HUES64 (cell line): ENCODE measurements around the gene LRBA.
"Not testable (repeated sequence)": the region's sequence is repeated elsewhere in the genome, so short reads cannot be mapped to it uniquely, and the experiment has no call there.

ENCODE experiments used
- H3K27ac ChIP-seq: 2 replicates; pipeline ENCODE4 v1.7.0; 2013; ENCODE audit warnings: low read depth, low read length, inconsistent platforms
- H3K27me3 ChIP-seq: 2 replicates; pipeline ENCODE4 v1.6.1; 2013; ENCODE audit warnings: mild to moderate bottlenecking, low read length; ENCODE audit not compliant: insufficient read depth
- H3K36me3 ChIP-seq: 2 replicates; pipeline ENCODE4 v1.6.1; 2013; ENCODE audit warnings: mild to moderate bottlenecking, low read length; ENCODE audit not compliant: insufficient read depth
- H3K4me1 ChIP-seq: 2 replicates; pipeline ENCODE4 v1.6.1; 2013; ENCODE audit warnings: mild to moderate bottlenecking, low read length, moderate library complexity; ENCODE audit not compliant: insufficient read depth
- H3K4me3 ChIP-seq: 2 replicates; pipeline ENCODE4 v1.5.1; 2013; ENCODE audit warnings: mild to moderate bottlenecking, low read length, moderate library complexity
- H3K9ac ChIP-seq: 2 replicates; pipeline ENCODE4 v1.6.1; 2013; ENCODE audit warnings: mild to moderate bottlenecking, low read depth, low read length
- H3K9me3 ChIP-seq: 2 replicates; pipeline ENCODE4 v1.6.1; 2013; ENCODE audit warnings: low read depth, low read length; ENCODE audit not compliant: insufficient read depth
- WGBS: fragments of 150-250, 120-280 bp; methylation state at CpG from one replicate; pipeline ENCODE4 v1.1.7; 2013; ENCODE audit warnings: missing lambda C conversion rate; 5-methylcytosine and 5-hydroxymethylcytosine counted together

LRBA gene

GRCh38 chr4:151039733-151040132 lies 24.6 kb upstream of the LRBA start:
- Histone ChIP-seq H3K4me3 (no peak overlapping the region), H3K9me3 (no peaks in the 10 kb centered on the region), H3K4me1 (no peaks in the 10 kb centered on the region), H3K9ac (no peak overlapping the region), H3K27me3 (no peaks in the 10 kb centered on the region), H3K27ac (no peak overlapping the region), H3K36me3 (no peaks in the 10 kb centered on the region)
- WGBS = 95% methylated on average over 2 of the region's 2 CpGs

- no peaks in the 10 kb centered on the region for H3K36me3 ChIP-seq
- H3K4me3 ChIP-seq = no peak overlapping the region
- H3K4me1 ChIP-seq = no peaks in the 10 kb centered on the region
- 96% methylated on average over 9 of the region's 9 CpGs for WGBS
- H3K9ac ChIP-seq = no peak overlapping the region
- H3K9me3 ChIP-seq = no peaks in the 10 kb centered on the region
- no peak overlapping the region for H3K27ac ChIP-seq
- no peaks in the 10 kb centered on the region for H3K27me3 ChIP-seq
Measured at GRCh38 chr4:151038452-151039157, 23.5 kb upstream of the LRBA start.

GRCh38 chr4:151035911-151036310 lies 20.8 kb upstream of the LRBA start:
- WGBS = 75% methylated on average over 1 of the region's 4 CpGs
- no peaks in the 10 kb centered on the region for H3K4me1 ChIP-seq
- no peak overlapping the region for H3K9ac ChIP-seq
- no peaks in the 10 kb centered on the region for H3K27me3 ChIP-seq
- H3K36me3 ChIP-seq = no peaks in the 10 kb centered on the region
- no peaks in the 10 kb centered on the region for H3K9me3 ChIP-seq
- no peak overlapping the region for H3K27ac ChIP-seq
- no peak overlapping the region for H3K4me3 ChIP-seq

- 83% methylated on average over 1 of the region's 2 CpGs for WGBS
- no peak overlapping the region for H3K27ac ChIP-seq
- no peaks in the 10 kb centered on the region for H3K36me3 ChIP-seq
- H3K9ac ChIP-seq = no peak overlapping the region
- no peaks in the 10 kb centered on the region for H3K9me3 ChIP-seq
- no peak overlapping the region for H3K4me3 ChIP-seq
- H3K27me3 ChIP-seq = no peaks in the 10 kb centered on the region
- H3K4me1 ChIP-seq = no peaks in the 10 kb centered on the region
Measured at GRCh38 chr4:151035328-151035727, 20.2 kb upstream of the LRBA start.

GRCh38 chr4:151034829-151035228 lies 19.7 kb upstream of the LRBA start:
- Histone ChIP-seq H3K36me3 (no peaks in the 10 kb centered on the region), H3K4me3 (no peak overlapping the region), H3K9me3 (no peaks in the 10 kb centered on the region), H3K27me3 (no peaks in the 10 kb centered on the region), H3K4me1 (no peaks in the 10 kb centered on the region), H3K27ac (no peak overlapping the region), H3K9ac (no peak overlapping the region)
- 91% methylated on average over 2 of the region's 2 CpGs for WGBS

GRCh38 chr4:151031831-151032605 lies 16.9 kb upstream of the LRBA start:
- H3K27ac ChIP-seq = no peak overlapping the region
- no peak overlapping the region for H3K9ac ChIP-seq
- H3K36me3 ChIP-seq = no peaks in the 10 kb centered on the region
- 96% methylated on average over 8 of the region's 12 CpGs for WGBS
- no peaks in the 10 kb centered on the region for H3K4me1 ChIP-seq
- H3K4me3 ChIP-seq = no peak overlapping the region
- H3K27me3 ChIP-seq = no peaks in the 10 kb centered on the region
- H3K9me3 ChIP-seq = no peaks in the 10 kb centered on the region

GRCh38 chr4:151029537-151029936 lies 14.5 kb upstream of the LRBA start:
- Histone ChIP-seq H3K27me3 (no peaks in the 10 kb centered on the region), H3K4me3 (no peak overlapping the region), H3K9me3 (no peaks in the 10 kb centered on the region), H3K27ac (no peak overlapping the region), H3K9ac (no peak overlapping the region), H3K36me3 (no peaks in the 10 kb centered on the region), H3K4me1 (no peaks in the 10 kb centered on the region)
- WGBS = 93% methylated on average over 7 of the region's 10 CpGs

- WGBS = 85% methylated on average over 10 of the region's 10 CpGs
- not testable (repeated sequence) for H3K9ac ChIP-seq, H3K4me3 ChIP-seq, H3K4me1 ChIP-seq, H3K36me3 ChIP-seq, H3K9me3 ChIP-seq, H3K27ac ChIP-seq, H3K27me3 ChIP-seq
Measured at GRCh38 chr4:151029006-151029405, 13.9 kb upstream of the LRBA start.

- Histone ChIP-seq H3K4me1 (no peaks in the 10 kb centered on the region), H3K9ac (no peak overlapping the region), H3K4me3 (no peak overlapping the region), H3K27ac (no peak overlapping the region), H3K36me3 (no peaks in the 10 kb centered on the region), H3K27me3 (no peaks in the 10 kb centered on the region), H3K9me3 (no peaks in the 10 kb centered on the region)
- WGBS = 89% methylated on average over 3 of the region's 3 CpGs
Measured at GRCh38 chr4:151025759-151026158, 10.7 kb upstream of the LRBA start.

GRCh38 chr4:151022586-151022985 lies 7.5 kb upstream of the LRBA start:
- H3K36me3 ChIP-seq = no peaks in the 10 kb centered on the region
- no peaks in the 10 kb centered on the region for H3K27me3 ChIP-seq
- no peaks in the 10 kb centered on the region for H3K4me1 ChIP-seq
- H3K9me3 ChIP-seq = no peaks in the 10 kb centered on the region
- 100% methylated on average over 1 of the region's 2 CpGs for WGBS
- H3K9ac ChIP-seq = no peak overlapping the region
- H3K27ac ChIP-seq = no peak overlapping the region
- no peak overlapping the region for H3K4me3 ChIP-seq

GRCh38 chr4:151021637-151022334 lies 6.7 kb upstream of the LRBA start:
- Histone ChIP-seq H3K36me3 (no peaks in the 10 kb centered on the region), H3K9me3 (no peaks in the 10 kb centered on the region), H3K27me3 (no peaks in the 10 kb centered on the region), H3K9ac (no peak overlapping the region), H3K4me3 (no peak overlapping the region), H3K4me1 (no peaks in the 10 kb centered on the region), H3K27ac (no peak overlapping the region)
- WGBS = 91% methylated on average over 1 of the region's 1 CpG
